Stimulated activated CD8-positive, alpha-beta memory T cell treated with anti-CD3 and anti-CD28 coated beads, Interleukin-7, amount 100 ng/mL, for 24 hours (primary cell): ENCODE measurements around the gene SIGLEC8.
"Not testable (repeated sequence)": the region's sequence is repeated elsewhere in the genome, so short reads cannot be mapped to it uniquely, and the experiment has no call there.

Experiments used
- DNase-seq: peaks from one replicate; pipeline ENCODE4 v3.0.0-alpha.2; 2020; ENCODE audit warnings: low read depth

Gene SIGLEC8

GRCh38 chr19:51447510-51447909 is 10.7 kb downstream of the SIGLEC8 start:
- DNase-seq, result not testable (repeated sequence)

DNA sequence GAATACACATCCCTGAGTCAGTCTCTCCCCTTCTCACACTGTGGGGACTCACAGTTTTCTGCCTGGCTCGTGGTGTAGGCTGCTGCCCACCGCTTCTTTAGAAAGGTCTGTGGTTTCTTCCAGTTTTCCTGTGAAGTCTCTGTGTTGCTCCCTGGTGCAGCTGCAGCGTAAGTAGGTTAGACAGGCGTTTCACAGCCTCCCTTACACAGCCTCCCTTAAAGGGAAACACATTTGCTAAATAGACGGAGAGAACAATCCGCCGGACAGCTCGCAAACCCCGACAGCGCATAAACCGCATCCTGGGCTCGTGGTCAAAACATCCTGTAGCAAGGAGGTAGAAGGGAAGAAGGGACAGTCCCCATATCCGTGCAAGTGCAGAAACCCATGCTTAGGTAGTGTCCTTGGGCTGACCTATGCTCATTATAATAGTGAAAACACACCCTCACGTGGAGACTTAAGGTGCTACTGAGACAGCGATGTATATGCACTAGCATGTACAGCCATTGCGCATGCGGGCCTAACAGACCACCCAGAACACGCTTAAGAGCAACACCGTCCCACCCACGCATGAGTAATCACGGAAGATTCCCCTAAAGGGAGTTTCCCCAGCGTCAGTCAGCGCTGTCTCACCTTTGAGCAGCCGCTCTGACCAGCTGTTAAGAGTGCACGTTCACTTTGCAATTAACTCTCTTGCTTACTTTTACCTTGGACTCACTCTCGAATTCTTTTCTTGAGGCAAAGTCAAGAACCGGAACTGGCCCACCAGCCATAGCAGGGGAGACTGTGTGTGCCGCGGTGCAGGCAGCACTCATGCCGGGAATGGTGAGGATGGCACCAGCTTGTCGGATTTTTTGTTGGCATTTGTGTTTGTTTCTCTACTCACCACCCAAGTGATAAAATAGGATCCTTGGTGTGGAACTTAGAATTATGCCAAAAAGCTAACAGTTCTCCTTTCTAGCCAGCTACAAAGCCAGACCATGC is 16.6 kb downstream of the SIGLEC8 start:
- DNase-seq, result peak; percentile 76

DNA sequence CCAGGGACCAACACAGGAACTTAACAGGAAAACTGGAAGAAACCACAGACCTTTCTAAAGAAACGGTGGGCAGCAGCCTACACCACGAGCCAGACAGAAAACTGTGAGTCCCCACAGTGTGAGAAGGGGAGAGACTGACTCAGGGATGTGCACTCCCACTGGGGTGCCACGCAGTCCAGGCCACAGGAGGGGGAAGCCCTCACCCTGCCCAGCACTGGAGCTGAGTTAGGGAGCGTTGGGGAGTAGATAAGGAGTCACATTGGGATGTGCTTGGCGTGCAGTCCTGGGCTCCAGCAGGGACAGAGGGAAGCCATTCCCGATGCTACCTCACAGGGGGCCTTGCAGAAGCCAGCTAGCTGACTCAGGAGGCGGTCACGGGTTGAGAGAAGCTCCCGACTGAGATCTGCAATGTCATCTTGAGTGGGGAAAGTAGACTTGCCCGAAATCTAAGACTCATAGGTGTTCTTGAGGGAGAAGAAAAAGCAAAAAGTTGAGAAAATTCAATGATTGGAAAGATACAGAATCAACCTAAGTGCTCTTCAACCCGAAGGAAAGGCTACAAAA is 17.3 kb downstream of the SIGLEC8 start:
- peak; percentile 40 for DNase-seq

DNA sequence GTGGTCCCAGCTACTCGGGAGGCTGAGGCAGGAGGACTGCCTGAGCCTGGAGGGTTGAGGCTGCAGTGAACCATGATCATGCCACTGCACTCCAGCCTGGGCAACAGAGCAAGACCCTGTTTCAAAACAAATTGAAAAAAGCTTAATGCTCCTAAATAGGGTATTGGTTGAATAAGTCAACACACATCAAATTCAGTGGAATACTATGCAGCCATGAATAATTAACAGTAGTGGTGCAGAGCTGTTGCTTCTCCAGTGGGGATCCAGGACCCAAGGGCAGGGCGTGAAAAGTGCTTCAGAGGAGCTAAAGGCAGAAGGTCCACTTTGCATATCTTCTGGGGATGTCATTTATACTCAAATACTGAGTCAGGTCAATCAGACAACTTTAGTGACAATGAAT is 18.2 kb downstream of the SIGLEC8 start:
- no peak for DNase-seq

- DNase-seq, result no peak
These were observed 19.2 kb downstream of the SIGLEC8 start for GRCh38 chr19:51439021-51439465.

DNA sequence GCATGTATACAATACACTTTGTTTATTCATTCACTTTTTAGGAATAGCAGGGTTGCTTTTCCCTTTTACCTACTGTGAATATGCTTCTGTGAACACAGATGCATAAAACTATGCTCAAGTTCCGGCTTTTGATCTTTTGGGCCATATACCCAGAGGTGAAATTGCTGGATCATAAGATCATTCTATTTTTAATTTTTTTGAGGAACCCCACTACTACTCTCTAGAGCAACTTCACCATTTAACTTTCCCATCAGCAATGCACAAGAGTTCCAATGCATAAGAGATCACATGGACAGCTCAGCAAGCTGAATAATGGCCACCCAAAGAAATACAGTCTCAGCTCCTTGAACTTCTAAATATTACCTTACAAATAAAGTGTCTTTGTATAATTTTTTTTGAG is 23.8 kb downstream of the SIGLEC8 start:
- DNase-seq, result no peak

DNA sequence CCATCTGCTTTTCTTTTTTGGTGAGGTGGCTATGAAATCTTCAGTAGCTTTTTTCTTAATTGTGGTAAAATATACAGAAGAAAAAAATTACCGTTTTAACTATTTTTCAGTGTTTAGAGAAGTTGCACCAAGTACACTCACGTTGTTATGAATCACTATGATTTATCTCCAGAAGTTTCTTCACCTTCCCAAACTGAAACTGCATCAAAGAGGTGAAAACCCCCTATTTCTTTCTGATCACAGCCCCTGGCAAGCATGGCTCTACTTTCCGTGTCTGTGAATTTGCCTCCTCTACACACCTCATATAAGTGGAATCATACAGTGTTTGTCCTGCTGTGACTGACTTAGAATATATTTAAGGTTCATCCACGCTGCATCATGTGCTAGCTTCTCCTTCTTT is 25.2 kb downstream of the SIGLEC8 start:
- no peak for DNase-seq

DNA sequence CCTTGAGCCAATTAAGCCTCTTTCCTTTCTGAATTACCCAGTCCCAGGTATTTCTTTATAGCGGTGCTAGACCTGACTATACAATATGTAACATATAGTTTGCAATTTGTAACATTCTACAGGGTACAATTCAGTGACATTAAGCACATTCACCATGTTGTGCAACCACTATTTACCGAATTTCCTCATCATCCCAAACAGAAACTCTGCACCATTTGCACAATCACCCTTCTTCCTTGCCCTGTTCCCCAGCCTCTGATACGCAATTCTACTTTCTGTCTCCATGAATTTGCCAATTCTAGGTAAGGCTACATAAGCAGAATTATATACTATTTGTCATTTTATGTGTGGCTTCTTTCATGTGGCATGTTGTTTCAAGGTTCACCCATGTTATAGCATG is 27.1 kb downstream of the SIGLEC8 start:
- DNase-seq, result no peak

- DNase-seq, result no peak
These were observed 28.0 kb downstream of the SIGLEC8 start for GRCh38 chr19:51430221-51430620.

DNA sequence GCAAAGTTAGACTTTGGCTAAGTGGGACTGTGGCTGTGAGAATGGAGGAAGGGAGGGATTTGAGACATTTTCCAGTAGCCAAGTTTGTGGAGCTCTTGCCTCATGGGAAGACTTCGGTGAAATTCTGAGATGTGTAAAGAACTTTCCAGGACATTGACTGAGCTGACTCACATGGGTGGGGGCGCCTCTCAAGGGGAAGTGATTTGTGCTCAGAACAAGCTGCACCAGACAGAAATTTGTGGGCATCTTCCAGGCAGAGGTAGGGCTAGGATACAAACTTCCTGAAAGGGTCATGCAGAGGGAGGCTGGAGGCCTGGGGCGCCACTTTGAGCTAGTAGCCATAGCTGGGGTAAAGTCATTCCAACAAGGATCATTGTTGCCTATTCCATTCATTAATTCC is 31.1 kb downstream of the SIGLEC8 start:
- no peak for DNase-seq

- peak; percentile 92 for DNase-seq
These were observed 36.2 kb downstream of the SIGLEC8 start for GRCh38 chr19:51422053-51422448.

GRCh38 chr19:51421229-51422052 is 36.8 kb downstream of the SIGLEC8 start:
- DNase-seq, result no peak

DNA sequence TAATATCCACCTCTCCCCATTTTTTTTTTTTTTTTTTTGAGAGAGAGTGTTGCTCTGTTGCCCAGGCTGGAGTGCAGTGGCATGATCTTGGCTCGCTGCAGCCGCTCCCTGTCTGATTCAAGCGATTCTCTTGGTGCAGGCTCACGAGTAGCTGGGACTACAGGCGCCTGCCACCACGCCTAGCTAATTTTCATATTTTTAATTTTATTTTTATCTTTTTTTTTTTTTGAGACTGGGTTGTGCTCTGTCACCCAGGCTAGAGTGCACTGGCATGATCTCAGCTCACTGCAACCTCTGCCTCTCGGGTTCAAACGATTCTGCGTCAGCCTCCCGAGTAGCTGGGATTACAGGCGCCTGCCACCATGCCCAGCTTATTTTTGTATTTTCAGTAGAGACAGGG is 37.7 kb downstream of the SIGLEC8 start:
- not testable (repeated sequence) for DNase-seq

DNA sequence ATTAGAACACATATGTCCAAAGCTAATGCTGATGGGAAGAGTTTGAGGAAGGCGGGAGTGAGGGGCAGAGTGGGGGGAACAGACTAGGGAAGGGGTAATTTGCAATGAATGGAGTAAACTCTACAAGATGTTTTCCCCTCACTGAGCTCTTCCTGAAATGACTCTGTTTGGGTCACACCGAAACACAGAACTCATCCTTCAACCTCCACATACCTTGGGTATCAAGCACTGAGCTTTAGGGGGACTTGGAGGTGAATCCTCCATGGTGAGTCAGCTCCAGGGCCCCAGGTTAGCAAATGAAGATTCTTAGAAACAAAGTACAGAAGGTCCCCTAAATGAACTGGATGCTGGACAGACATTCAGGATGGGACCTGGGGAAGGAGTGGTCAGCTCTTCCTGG is 39.5 kb downstream of the SIGLEC8 start:
- no peak for DNase-seq

DNA sequence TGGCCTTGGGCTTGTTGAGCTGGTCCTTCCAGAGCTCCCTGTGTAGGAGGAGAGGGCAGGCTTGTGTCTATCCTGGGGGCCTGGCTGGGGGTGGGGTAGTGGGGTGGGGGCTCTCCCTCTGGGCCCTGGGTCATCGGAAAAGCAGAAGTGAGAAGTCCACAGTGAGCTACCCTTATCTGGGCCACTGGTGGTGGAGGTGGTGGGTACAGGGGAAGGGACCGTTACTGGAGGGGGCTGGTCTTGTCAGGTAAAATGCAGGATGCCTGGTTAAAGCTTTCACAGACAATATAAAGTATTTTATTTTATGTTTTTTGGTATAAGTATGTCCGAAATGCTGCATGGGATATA is 40.5 kb downstream of the SIGLEC8 start:
- DNase-seq, result no peak

- DNase-seq, result no peak
These were observed 41.0 kb downstream of the SIGLEC8 start, which contains the start of gene SIGLEC10 for GRCh38 chr19:51417107-51417809. Gene SIGLEC10 (minus strand): TSS chr19:51417642. CDS start chr19:51417581, 61 bp downstream.

DNA sequence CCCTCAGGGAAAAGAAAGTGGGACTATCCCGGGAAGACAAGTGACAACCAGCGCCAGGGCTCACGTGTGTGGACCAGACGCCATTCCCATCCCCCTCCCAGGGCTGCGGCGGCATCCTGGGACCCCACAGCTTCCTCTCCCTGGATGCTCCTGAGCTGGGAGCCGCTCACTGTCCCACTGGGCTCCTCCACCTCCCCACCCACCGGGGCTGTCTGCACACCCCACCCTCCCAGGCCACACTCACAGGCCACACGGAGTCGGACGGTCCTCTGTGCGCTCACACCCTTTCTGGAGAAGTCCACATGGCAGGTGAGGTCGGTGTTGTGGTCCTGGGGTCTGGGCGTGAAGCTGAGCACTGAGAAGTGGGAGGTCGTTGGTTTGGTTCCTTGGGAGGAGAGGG is 41.8 kb downstream of the SIGLEC8 start:
- not testable (repeated sequence) for DNase-seq

DNA sequence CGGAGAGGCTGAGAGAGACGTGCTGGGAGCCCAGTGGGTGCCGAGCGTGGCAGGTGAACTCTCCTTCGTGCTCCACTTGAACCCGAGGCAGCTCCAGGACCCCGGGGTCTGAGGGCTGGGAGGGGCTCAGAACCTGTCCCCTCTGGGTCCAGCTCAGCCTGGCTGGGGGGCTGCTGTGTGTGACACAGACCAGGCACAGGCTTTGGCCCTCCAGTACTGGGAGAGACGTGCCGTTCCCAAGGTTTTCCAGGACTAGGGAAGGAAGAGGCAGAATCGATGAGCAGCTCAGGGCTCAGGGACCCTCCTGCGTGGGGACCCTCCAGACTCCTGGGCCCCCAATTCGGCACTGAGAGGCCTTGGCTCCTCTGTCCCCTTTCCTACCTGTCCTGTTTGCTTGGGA is 43.1 kb downstream of the SIGLEC8 start:
- no peak for DNase-seq

DNA sequence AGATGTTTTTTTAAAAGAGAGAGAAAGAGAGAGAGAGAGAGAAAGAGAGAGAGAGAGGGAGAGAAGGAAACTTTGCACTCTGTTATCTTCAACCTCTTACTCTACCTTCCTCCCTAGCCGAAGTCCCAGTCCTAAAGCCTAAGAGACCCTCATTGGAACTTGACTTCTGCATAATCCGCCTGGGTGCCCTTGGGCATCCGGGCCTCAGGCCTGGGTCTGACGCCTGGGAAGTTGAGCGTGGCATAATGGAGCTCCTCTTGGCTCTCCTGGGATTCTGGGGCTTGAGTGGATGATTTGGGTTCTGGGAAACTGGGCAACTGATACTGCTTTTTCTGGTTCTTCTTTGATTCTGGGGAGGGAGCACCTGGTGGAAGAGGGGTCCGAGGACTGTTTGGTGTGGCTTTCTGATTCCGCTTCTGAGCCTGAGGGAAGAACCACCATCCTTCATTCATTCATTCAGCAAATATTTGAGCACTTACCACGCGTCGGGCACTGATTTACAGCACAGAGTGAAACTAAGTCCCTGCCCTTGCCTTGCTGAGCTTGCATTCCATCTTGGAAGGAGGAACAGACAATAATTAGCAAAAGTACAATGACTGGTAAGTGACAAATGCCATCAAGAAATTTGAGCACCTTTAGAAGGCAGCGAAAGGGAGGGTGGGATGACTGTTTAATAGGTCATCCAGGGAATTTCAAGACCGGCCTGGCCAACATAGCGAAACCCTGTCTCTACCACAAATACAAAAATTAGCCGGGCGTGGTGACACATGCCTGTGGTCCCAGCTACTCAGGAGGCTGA is 47.1 kb downstream of the SIGLEC8 start:
- DNase-seq, result no peak

- DNase-seq, result no peak
These were observed 50.6 kb downstream of the SIGLEC8 start for GRCh38 chr19:51407511-51408131.

DNA sequence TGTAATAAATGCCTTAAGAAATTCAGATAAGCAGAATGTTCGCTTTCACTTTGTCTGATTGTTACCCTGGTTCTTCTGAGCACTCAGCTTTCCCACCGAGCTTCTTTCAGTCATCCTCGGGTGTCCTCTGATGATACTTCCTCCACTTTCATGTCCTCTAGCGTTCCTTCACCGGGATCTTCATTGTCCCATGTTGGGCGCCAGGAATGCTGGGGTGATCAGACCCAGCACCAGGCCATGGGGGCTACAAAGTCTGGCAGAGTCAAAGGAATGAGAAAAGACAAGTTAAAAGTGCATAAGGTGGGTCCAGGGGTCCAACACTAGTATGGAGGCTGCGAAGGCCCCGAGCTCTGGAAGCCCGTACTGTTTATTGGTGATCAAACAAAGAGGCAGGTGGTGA is 56.1 kb downstream of the SIGLEC8 start:
- no peak for DNase-seq
